HG03196 (cell line): Measurements from ENCODE around the gene NPEPL1.
A peak's percentile ranks its signal among the peaks of the same experiment; 100 is the strongest.

Experiments used
- ATAC-seq: cut with Tn5 transposase; IDR thresholded peaks from one replicate; pipeline ENCODE4 v1.9.1; 2021; ENCODE audit not compliant: unreplicated experiment

NPEPL1 gene

DNA sequence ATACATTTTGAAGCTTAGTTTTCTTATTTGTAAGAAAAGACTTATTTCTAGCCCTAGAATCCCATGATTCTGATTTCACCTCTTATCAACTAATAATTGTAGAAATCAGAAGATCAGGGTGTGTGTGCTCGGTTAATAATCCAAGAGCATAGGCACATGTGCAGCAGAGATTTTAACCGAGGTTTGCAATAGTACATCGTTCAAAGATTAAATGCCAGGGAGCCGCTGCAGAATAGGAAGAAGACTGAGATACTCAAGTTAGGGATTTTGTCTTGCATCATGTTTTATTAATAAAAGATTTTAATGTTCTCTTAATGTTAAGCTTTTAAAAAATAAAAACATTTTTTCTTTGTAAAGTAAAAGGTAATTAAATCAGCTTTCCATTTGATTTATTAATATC lies 34.6 kb upstream of the NPEPL1 start:
- no peak for ATAC-seq

DNA sequence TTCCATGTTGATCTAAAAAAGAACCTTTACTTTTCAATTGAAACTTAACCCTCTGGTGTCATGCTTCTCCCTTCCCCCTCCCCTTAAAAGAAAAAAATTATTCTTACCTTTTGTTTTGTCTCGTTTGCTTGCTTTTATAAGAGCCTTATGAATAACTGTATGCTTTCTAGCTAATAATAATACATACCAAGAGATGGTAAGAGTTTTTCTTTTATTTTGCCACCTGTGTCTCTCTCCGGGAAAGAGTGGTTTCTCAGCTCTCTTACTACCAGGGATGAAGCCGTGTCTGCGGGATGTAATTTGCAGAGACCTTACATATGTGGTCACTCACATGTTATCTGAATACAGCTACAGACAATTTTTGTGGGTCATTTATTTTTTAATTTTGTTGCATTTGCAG lies 33.8 kb upstream of the NPEPL1 start:
- no peak for ATAC-seq

DNA sequence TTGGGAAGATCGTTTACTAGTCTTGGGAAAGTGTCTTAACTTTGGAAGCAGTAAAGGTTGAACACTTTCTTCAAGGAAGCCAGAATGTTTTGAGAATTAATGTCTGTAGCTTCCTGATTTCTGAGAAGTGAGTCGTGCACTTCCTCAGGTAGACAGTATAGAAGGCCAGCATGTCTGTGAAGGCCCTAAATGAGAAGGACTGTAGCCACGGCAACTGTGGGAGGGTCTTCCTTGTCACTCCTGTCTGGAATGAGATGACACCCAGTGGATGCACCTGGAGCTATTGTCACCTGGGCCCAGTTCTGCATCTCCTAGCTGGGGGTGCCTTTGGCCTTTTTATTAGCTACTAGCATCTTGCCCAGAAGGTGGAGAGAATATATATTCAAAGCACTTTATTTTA lies 32.8 kb upstream of the NPEPL1 start:
- no peak for ATAC-seq

DNA sequence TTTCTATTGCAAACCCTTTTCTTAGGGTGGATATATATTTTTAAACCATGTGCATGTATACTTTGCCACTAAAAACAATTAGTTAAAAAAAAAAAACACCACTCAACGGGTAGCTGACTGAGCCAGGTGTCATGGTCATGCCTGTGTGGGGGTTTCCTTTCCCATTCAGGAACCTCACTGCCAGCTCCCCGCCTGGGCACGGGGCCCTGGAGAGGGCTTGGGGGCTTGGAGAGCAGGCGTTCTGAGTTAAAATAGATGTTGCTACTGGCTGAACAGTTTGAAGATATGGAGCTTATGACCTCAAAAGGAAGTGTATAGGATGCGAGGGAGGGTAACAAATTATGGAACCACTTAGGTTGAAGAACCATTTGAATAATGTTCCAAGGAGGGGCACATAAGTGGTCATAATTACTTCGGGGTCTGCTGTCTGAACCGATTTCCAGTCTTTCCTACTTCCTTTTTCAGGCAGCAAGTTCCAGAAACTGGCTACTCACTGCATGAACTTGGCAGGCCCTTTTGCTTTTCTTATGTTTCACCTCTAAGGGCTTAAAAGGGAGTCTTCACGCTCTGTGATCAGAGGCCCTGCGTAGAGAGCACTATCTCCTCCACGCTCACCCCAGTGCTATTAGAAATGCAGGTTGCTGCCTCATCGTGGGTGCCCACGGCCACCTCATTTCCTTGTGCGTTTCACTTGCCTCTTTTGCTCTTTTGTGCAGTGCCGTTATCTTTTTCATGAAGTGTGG lies 31.6 kb upstream of the NPEPL1 start:
- no peak for ATAC-seq

DNA sequence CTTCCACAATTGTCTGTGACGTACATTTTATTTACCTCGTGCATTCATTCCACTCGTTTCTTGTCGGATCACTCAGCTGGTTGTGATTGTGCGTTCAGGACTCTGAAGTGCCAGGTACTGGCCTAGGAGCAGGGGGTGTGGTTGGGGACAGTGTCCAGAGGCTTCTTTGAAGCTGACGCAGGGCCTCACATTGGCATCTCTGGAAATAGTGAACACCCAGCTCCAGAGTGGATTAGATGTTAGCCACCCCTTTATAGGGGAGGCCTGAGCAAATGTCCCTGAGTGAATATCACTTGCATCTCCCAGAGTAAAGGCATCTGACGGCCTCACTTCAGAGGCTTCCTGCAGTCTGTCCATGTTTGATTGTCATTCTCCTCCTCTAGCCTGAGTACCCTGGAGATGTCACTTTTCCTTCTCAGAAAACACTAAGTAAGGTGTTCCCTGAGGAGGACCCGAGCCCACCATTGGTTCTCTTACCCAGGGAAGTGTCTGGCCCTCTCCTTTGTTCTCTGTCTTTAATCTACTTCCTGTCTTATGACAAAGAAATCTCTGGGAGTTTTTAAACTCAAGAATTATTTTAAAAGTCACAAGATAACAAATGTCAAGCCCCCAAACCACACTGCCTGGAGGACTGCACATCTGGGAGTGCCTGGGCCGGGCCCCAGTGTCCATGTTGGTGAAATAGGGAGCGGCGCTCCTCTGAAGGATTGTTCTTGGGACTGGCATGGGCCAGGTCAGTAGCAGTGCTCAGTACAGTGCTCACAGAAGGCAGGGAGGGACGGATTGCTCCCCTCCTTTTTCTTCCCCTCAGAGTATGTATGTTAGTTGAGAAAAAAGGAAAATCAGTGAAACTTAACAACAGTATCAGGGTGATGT lies 30.8 kb upstream of the NPEPL1 start:
- ATAC-seq = no peak

DNA sequence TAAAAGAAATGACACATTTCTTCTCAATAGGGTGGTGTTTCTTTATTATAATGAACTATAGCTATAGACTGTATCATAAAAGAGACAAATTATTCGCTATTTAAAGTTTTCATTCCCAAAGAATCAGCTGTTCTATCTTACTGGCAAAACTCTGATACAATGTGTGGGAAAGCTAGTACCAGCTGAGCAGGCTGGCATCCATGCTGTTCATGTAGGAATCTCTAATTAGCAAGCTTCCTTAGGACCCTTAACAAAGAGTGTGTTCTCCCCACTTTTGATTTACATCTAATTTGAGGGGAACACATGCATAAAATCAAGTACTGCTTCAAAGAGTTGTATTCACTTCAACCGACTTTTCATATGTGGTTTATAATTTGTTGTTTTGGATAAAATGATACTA lies 28.3 kb upstream of the NPEPL1 start:
- no peak for ATAC-seq

GRCh38 chr20:58664883-58665282 lies 27.7 kb upstream of the NPEPL1 start:
- ATAC-seq = no peak

GRCh38 chr20:58665606-58666005 lies 27.0 kb upstream of the NPEPL1 start:
- no peak for ATAC-seq

DNA sequence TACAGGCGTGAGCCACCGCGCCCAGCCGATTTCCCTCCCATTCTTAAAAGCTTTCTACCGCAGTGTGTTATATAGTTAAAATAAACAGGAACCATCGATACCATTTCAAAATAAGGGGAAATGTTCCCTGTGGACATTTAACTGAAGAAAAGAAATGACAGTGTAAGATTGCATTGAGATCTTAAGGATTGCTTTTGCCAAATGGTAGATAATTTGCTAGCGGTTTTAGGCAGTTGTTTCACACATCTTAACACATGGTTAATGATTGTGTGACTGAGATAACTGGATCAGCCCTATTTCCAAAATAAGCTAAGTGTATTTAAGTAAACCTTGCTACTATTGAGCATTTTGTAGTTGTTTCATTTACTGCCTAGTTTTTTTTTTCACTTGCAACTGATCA lies 25.9 kb upstream of the NPEPL1 start:
- ATAC-seq = no peak

GRCh38 chr20:58667975-58668374 lies 24.6 kb upstream of the NPEPL1 start:
- ATAC-seq = no peak

GRCh38 chr20:58668901-58669286 lies 23.7 kb upstream of the NPEPL1 start:
- ATAC-seq = no peak

- peak; percentile 89 for ATAC-seq
These were observed 23.2 kb upstream of the NPEPL1 start for GRCh38 chr20:58669287-58670006.

DNA sequence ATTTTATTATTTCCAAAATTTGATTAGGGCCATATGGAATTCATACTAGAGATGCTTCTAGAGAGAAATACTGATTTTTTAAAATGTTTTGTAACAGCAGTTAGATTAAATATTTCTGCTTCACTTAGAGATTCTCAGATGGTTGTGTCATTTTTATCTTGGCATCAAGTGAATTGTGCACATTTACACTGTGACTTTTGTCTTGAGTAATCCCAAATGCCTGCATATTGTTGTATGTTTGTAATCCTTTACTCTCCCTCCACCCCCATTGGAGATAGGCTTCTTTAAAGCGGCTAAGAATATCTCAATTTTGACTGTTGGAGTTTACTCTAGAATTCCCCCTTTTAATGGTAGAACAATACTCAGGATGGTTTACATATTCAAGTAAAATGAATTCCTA lies 22.5 kb upstream of the NPEPL1 start:
- no peak for ATAC-seq

GRCh38 chr20:58670659-58671058 lies 21.9 kb upstream of the NPEPL1 start:
- no peak for ATAC-seq

DNA sequence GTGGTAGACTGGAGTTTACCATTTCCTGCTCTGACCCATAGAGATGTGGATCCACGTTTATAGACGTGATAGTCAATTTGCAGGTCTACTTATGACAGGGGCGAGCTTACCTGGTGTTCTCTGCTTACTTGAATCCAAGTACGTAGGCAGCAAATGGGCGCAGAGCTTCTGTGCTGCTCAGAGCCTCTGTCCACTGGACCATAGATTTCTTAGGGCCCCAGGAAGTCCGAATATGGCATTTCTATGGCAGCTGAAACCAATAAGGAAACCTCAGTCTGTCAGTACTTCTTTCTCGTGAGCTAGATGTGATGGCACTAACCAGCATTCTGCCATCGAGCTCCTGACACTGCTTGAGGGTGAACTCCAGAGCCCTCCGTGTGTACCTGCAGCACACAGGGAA lies 19.5 kb upstream of the NPEPL1 start:
- no peak for ATAC-seq

- no peak for ATAC-seq
These were observed 17.4 kb upstream of the NPEPL1 start for GRCh38 chr20:58675146-58675584.

DNA sequence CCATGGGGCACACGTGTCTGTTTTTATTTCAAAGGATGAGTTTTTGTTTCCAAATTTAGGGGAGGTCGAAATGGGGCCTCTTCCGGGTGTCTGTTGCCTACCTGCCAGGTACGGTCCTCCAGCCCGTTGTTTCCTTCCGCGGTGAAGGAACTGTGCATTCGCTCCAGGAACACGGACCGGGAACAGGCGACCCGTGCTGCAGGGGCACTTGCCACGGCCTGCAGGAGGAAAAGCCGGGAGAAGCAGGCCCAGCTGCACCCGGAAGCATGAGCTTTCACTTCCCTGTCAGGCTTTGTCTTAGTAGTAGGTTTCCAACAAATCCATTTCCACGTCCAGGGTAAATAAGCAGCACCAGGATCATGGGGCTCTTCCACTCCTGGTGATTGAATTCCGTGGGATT lies 17.0 kb upstream of the NPEPL1 start:
- no peak for ATAC-seq

- no peak for ATAC-seq
These were observed 16.4 kb upstream of the NPEPL1 start for GRCh38 chr20:58676161-58676560.

DNA sequence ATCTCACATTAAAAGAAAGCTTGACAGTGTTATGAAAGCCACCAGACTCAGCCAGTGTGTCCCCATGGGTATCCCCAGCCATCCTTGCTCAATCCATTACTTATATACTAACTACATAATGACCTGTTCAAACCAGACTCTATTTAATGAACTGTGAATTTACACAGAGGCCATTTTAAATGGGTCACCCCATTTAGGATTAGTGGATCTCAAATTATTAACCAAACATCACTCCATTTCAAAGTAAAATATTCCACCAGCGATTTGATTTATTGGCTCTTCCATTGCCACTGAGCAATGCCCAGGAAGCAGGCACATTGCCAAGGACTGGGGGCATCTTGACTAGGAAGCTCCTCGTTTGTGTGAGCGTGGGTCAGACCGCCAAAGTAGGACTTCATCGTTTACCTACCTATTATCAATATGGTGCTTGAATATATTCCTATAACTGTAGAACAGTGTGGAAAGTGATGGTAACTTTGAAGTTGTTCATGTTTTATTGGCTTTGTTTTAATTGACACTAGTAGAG lies 15.5 kb upstream of the NPEPL1 start:
- no peak for ATAC-seq

DNA sequence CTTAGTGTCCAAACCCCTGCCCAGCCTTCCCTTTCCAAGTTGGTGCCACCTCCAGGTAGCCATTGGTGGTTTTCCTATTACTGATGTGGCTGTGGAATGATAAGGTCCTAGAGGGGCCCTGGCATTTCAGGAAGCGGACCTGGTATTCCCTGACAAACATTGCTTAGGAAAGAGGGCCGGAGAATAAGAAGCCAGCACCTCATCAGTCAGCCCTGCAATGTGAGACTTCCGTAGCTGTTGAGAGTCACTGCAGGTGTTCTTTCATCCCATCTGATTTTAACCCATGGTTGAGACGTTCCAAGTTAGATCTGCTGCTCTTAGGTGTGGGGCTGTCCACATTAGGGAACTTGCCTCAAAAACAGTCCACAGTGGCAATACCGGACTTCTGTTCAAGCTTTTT lies 14.8 kb upstream of the NPEPL1 start:
- ATAC-seq = no peak

DNA sequence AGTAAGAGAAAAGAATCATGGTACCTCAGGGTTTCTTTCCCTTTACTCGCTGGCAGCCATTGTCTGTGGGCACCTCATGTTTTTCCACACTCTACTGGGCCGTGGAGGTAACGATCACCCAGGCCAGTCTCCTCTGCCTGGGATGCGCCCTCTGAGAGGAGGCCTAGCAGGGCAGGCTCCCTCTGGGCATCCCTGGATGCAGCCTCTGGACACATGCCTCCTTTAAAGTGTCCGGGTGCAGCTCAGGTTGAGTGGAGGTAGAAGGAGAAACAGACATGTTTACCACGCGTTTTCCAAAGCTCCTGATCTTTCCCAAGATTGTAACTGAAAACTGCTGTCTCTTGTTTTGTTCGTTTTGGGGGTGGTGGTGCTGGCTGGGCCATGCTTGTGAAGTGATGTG lies 13.8 kb upstream of the NPEPL1 start:
- no peak for ATAC-seq
